ENCODE results near the gene DYRK3.

- TF ChIP-seq EHMT2 (IDR thresholded peaks at IDR 0.05) = no peak
- TF ChIP-seq POLR2AphosphoS5 (IDR thresholded peaks at IDR 0.05; ENCODE audit: control insufficient read depth, insufficient read depth, low read depth, low read length) = no peak
- no peak for TF ChIP-seq POLR2AphosphoS2 (IDR thresholded peaks at IDR 0.05; ENCODE audit: low read length)
- TF ChIP-seq CHD7 (IDR thresholded peaks at IDR 0.05; ENCODE audit: low read depth, low read length) = no peak
- no peak for TF ChIP-seq ZBTB33 (CRISPR knock-in tag; IDR thresholded peaks at IDR 0.05)
- no peak for TF ChIP-seq MXI1 (IDR thresholded peaks at IDR 0.05; ENCODE audit: low read depth, low read length)
- no peak for TF ChIP-seq CTCF (IDR thresholded peaks at IDR 0.05 in 2 of 3, conservative IDR thresholded peaks at IDR 0.05 in 1 of 3; ENCODE audit: insufficient read depth in 2 of 3, low read depth in 1 of 3, low read length in 3 of 3)
- TF ChIP-seq CBX8 (IDR thresholded peaks at IDR 0.05; ENCODE audit: borderline replicate concordance, extremely low read depth, low read depth, low read length, poor library complexity, severe bottlenecking) = no peak
- TF ChIP-seq ZFP36 (IDR thresholded peaks at IDR 0.05; ENCODE audit: low read depth, low read length, partially characterized antibody) = no peak
- no peak for TF ChIP-seq HDAC1 (IDR thresholded peaks at IDR 0.05)
- TF ChIP-seq ZNF764 (CRISPR knock-in tag; IDR thresholded peaks at IDR 0.05; ENCODE audit: low read depth) = no peak
- TF ChIP-seq MEIS2 (IDR thresholded peaks at IDR 0.05; ENCODE audit: partially characterized antibody) = no peak
Measured at GRCh38 chr1:206663362-206663761, 28.0 kb downstream of the DYRK3 start.
